Hematopoietic multipotent progenitor cell (in vitro differentiated cells): ENCODE results near the gene CDC42BPA. TPM values are rescaled to one million over a fixed set of nuclear protein-coding genes. Genes with fewer than 3 reads are reported as not detected.

Experiments
- DNase-seq, 3 donors: peaks; one replicate each; pipeline ENCODE4 v3.0.0-alpha.2; 2011 to 2015; ENCODE audit warnings: low read depth in 2 of 3, low spot score in 2 of 3
- total RNA-seq: library from RNA; depleted of rRNA; stranded (reverse); fragments of >200 nt; gene quantifications from one replicate; pipeline ENCODE4 v1.2.3, GENCODE V29; 2012

Gene CDC42BPA
- total RNA-seq, 1 donor = 10.2 TPM

- DNase-seq = no peak
Observed at GRCh38 chr1:227215863-227216510, 102.3 kb downstream of the CDC42BPA start.

GRCh38 chr1:227214207-227214606 is 104.1 kb downstream of the CDC42BPA start:
- no peak for DNase-seq

GRCh38 chr1:227213426-227213825 is 104.9 kb downstream of the CDC42BPA start:
- no peak for DNase-seq

- DNase-seq = no peak
Observed at GRCh38 chr1:227212164-227212563, 106.1 kb downstream of the CDC42BPA start.

GRCh38 chr1:227210604-227211003 is 107.7 kb downstream of the CDC42BPA start:
- no peak for DNase-seq

- no peak for DNase-seq
Observed at GRCh38 chr1:227197064-227197463, 121.2 kb downstream of the CDC42BPA start.

GRCh38 chr1:227192163-227192562 is 126.1 kb downstream of the CDC42BPA start:
- peak in 2 of 3 donors; percentile 64 to 77 for DNase-seq

- no peak for DNase-seq
Observed at GRCh38 chr1:227191607-227192006, 126.7 kb downstream of the CDC42BPA start.

GRCh38 chr1:227190321-227190720 is 128.0 kb downstream of the CDC42BPA start:
- no peak for DNase-seq

- no peak for DNase-seq
Observed at GRCh38 chr1:227185291-227185690, 133.0 kb downstream of the CDC42BPA start.

- DNase-seq = no peak
Observed at GRCh38 chr1:227182012-227182411, 136.3 kb downstream of the CDC42BPA start.

GRCh38 chr1:227175611-227176010 is 142.7 kb downstream of the CDC42BPA start:
- DNase-seq = no peak

GRCh38 chr1:227174164-227174563 is 144.1 kb downstream of the CDC42BPA start:
- DNase-seq = no peak

- DNase-seq = no peak
Observed at GRCh38 chr1:227170361-227171166, 147.7 kb downstream of the CDC42BPA start.

GRCh38 chr1:227169343-227169742 is 148.9 kb downstream of the CDC42BPA start:
- no peak for DNase-seq

GRCh38 chr1:227167276-227168101 is 150.8 kb downstream of the CDC42BPA start:
- no peak for DNase-seq

- no peak for DNase-seq
Observed at GRCh38 chr1:227166559-227166958, 151.7 kb downstream of the CDC42BPA start.

- DNase-seq = no peak
Observed at GRCh38 chr1:227161470-227161869, 156.8 kb downstream of the CDC42BPA start.

GRCh38 chr1:227156520-227156919 is 161.8 kb downstream of the CDC42BPA start:
- DNase-seq = no peak

- DNase-seq = no peak
Observed at GRCh38 chr1:227155688-227156087, 162.6 kb downstream of the CDC42BPA start.

- no peak for DNase-seq
Observed at GRCh38 chr1:227155004-227155403, 163.3 kb downstream of the CDC42BPA start.
